Endodermal cell (in vitro differentiated cells): ENCODE results near the gene TRIM2. TPM values are rescaled to one million over a fixed set of nuclear protein-coding genes. Genes with fewer than 3 reads are reported as not detected.

ENCODE experiments used
- DNase-seq: peaks from one replicate; pipeline ENCODE4 v3.0.0-alpha.2; 2017
- H3K27ac ChIP-seq: 2 replicates; pipeline ENCODE4 v1.5.1; 2013; ENCODE audit warnings: mild to moderate bottlenecking, low read depth, low read length, moderate library complexity
- H3K27me3 ChIP-seq: 2 replicates; pipeline ENCODE4 v1.6.1; 2013; ENCODE audit warnings: mild to moderate bottlenecking, low read length, moderate library complexity; ENCODE audit not compliant: insufficient read depth, control insufficient read depth, poor library complexity, severe bottlenecking
- H3K36me3 ChIP-seq: 2 replicates; pipeline ENCODE4 v1.7.0; 2013; ENCODE audit warnings: mild to moderate bottlenecking, low read length, moderate library complexity; ENCODE audit not compliant: control insufficient read depth, insufficient read depth
- H3K4me1 ChIP-seq: one replicate; pipeline ENCODE4 v1.7.0; 2013; ENCODE audit warnings: low read length; ENCODE audit not compliant: control insufficient read depth, insufficient read depth
- H3K4me3 ChIP-seq: 2 replicates; pipeline ENCODE4 v1.5.1; 2013; ENCODE audit warnings: mild to moderate bottlenecking, low read length, moderate library complexity
- H3K9ac ChIP-seq: 2 replicates; pipeline ENCODE4 v1.6.1; 2013; ENCODE audit warnings: mild to moderate bottlenecking, low read length, moderate library complexity; ENCODE audit not compliant: poor library complexity, severe bottlenecking; ENCODE audit errors: extremely low read depth
- H3K9me3 ChIP-seq: 2 replicates; pipeline ENCODE4 v1.6.1; 2013; ENCODE audit warnings: mild to moderate bottlenecking, low read length, moderate library complexity; ENCODE audit not compliant: control insufficient read depth
- H3K27ac Mint-ChIP-seq: 2 replicates; pipeline ENCODE4 v1.8.0; 2020; ENCODE audit warnings: mixed read lengths
- H3K27me3 Mint-ChIP-seq: 2 replicates; pipeline ENCODE4 v1.8.0; 2021; ENCODE audit warnings: mild to moderate bottlenecking, mixed read lengths; ENCODE audit not compliant: insufficient read depth
- H3K36me3 Mint-ChIP-seq: 2 replicates; pipeline ENCODE4 v1.8.0; 2020; ENCODE audit warnings: low read depth, mixed read lengths
- H3K4me1 Mint-ChIP-seq: 2 replicates; pipeline ENCODE4 v1.8.0; 2020; ENCODE audit warnings: mixed read lengths
- H3K4me3 Mint-ChIP-seq: 2 replicates; pipeline ENCODE4 v1.8.0; 2020; ENCODE audit warnings: mild to moderate bottlenecking, moderate library complexity, mixed read lengths
- H3K9me3 Mint-ChIP-seq: 2 replicates; pipeline ENCODE4 v1.8.0; 2020; ENCODE audit warnings: mild to moderate bottlenecking, mixed read lengths
- CTCF ChIP-seq: fragments of 200-600 bp; sonication (generic); conservative IDR thresholded peaks from 2 replicates; pipeline ENCODE4 v1.5.0; 2021; ENCODE audit warnings: antibody characterized with exemption, mild to moderate bottlenecking
- WGBS, 2 experiments: methylation state at CpG; one replicate each; pipeline versions ENCODE4 v1.1.5 to v1.1.7; 2013; ENCODE audit warnings: missing lambda C conversion rate in 2 of 2, mixed read lengths in 1 of 2; ENCODE audit not compliant: insufficient coverage in 1 of 2, insufficient read length in 1 of 2; 5-methylcytosine and 5-hydroxymethylcytosine counted together
- total RNA-seq, 2 donors: library from RNA; stranded (reverse); fragmentation: NEBNext Ultra II Directional in 1 of 2; extraction: Animal tissue kit (Norgen Biotek cat#: 25700) in 1 of 2; gene quantifications; 2 replicates in 1 of 2; 3 replicates in 1 of 2; pipeline ENCODE4 v1.2.1, GENCODE V29; 2021

Gene TRIM2
- total RNA-seq, 2 donors from 2014 or later, result 31.8 to 56.1 TPM

- no peaks in the 10 kb centered on the region for H3K9me3 ChIP-seq
- H3K27me3 Mint-ChIP-seq, result no peaks in the 10 kb centered on the region
Measured at GRCh38 chr4:153335665-153336064, 131.4 kb downstream of the TRIM2 start.

GRCh38 chr4:153337686-153338085 lies 133.4 kb downstream of the TRIM2 start:
- H3K4me3 Mint-ChIP-seq, result no peak overlapping the region
- Histone ChIP-seq H3K36me3 (peaks cover 40% of the 10 kb centered on the region), H3K9ac (no peak overlapping the region), H3K9me3 (no peaks in the 10 kb centered on the region), H3K27me3 (no peaks in the 10 kb centered on the region), H3K4me3 (no peak overlapping the region), H3K27ac (no peak overlapping the region), H3K4me1 (no peaks in the 10 kb centered on the region)
- no peak for DNase-seq
- H3K27me3 Mint-ChIP-seq, result no peaks in the 10 kb centered on the region
- peaks cover 26% of the 10 kb centered on the region for H3K36me3 Mint-ChIP-seq
- 96 to 100% methylated on average over 4 of the region's 4 CpGs for WGBS, 2 experiments
- peaks cover 5% of the 10 kb centered on the region for H3K4me1 Mint-ChIP-seq
- no peak for TF ChIP-seq CTCF
- no peaks in the 10 kb centered on the region for H3K9me3 Mint-ChIP-seq
- H3K27ac Mint-ChIP-seq, result no peak overlapping the region

More at GRCh38 chr4:153335665-153336064, 131.4 kb downstream of the TRIM2 start:
- DNase-seq, result no peak
- H3K27ac Mint-ChIP-seq, result no peak overlapping the region
- H3K4me1 ChIP-seq, result no peaks in the 10 kb centered on the region
- H3K4me3 ChIP-seq, result no peak overlapping the region
- H3K4me1 Mint-ChIP-seq, result peaks cover 5% of the 10 kb centered on the region
- H3K4me3 Mint-ChIP-seq, result no peak overlapping the region
- H3K27ac ChIP-seq, result no peak overlapping the region
- H3K36me3 ChIP-seq, result peaks cover 58% of the 10 kb centered on the region
- no peaks in the 10 kb centered on the region for H3K9me3 Mint-ChIP-seq
- no peak for TF ChIP-seq CTCF
- no peak overlapping the region for H3K9ac ChIP-seq
- 91 to 98% methylated on average over 4 of the region's 4 CpGs for WGBS, 2 experiments
- H3K36me3 Mint-ChIP-seq, result peaks cover 35% of the 10 kb centered on the region
- no peaks in the 10 kb centered on the region for H3K27me3 ChIP-seq

GRCh38 chr4:153341575-153342090 lies 137.4 kb downstream of the TRIM2 start:
- no peak overlapping the region for H3K27ac ChIP-seq
- H3K9ac ChIP-seq, result no peak overlapping the region
- peaks cover 6% of the 10 kb centered on the region for H3K4me1 Mint-ChIP-seq
- peaks cover 17% of the 10 kb centered on the region for H3K36me3 ChIP-seq
- H3K27me3 ChIP-seq, result no peaks in the 10 kb centered on the region
- H3K27me3 Mint-ChIP-seq, result peaks cover 7% of the 10 kb centered on the region
- H3K27ac Mint-ChIP-seq, result no peak overlapping the region
- no peak for DNase-seq
- H3K9me3 ChIP-seq, result no peaks in the 10 kb centered on the region
- no peak overlapping the region for H3K4me3 ChIP-seq
- no peak overlapping the region for H3K4me3 Mint-ChIP-seq
- no peak for TF ChIP-seq CTCF
- WGBS, 2 experiments, result 79 to 84% methylated on average over 4 to 5 of the region's 5 CpGs
- H3K4me1 ChIP-seq, result no peaks in the 10 kb centered on the region
- H3K36me3 Mint-ChIP-seq, result peaks cover 8% of the 10 kb centered on the region
- H3K9me3 Mint-ChIP-seq, result no peaks in the 10 kb centered on the region
